Measurements from ENCODE around the gene PLA2G2C. TPM values are rescaled to one million over a fixed set of nuclear protein-coding genes. Genes with fewer than 3 reads are reported as not detected.

Gene PLA2G2C
- total and polyA plus RNA-seq, 10 donors, result 0.17 TPM; not detected in 9

- no peak for DNase-seq
- WGBS, 5 donors, result 81 to 90% (median 83%) methylated on average over 7 of the region's 7 CpGs
- no peaks in the 10 kb centered on the region for H3K36me3 ChIP-seq
- TF ChIP-seq POLR2AphosphoS5 (IDR thresholded peaks at IDR 0.05), result no peak
- TF ChIP-seq CTCF (IDR thresholded peaks at IDR 0.05 in 8 of 11, conservative IDR thresholded peaks at IDR 0.05 in 3 of 11), result no peak
- TF ChIP-seq POLR2A (IDR thresholded peaks at IDR 0.05), result no peak
- no peaks in the 10 kb centered on the region for H3K27me3 ChIP-seq (replicated peaks in 1 of 7)
- intact Hi-C loops (cut with DNase I; ENCODE audit: low total_unique reads), result no loop called here
- no peak overlapping the region for H3K27ac ChIP-seq
- no peak overlapping the region for H3K4me3 ChIP-seq
- H3K9me3 ChIP-seq, result no peaks in the 10 kb centered on the region
- peaks cover 0 to 17% (median 9%) of the 10 kb centered on the region in 6 donors for H3K4me1 ChIP-seq
These were observed 70.4 kb downstream of the PLA2G2C start for GRCh38 chr1:20115916-20116315.

- no peak overlapping the region for H3K27ac ChIP-seq
- DNase-seq, result no peak
- H3K27me3 ChIP-seq (replicated peaks in 1 of 7), result no peaks in the 10 kb centered on the region
- H3K4me1 ChIP-seq, result peaks cover 0 to 16% (median 9%) of the 10 kb centered on the region in 6 donors
- H3K4me3 ChIP-seq, result no peak overlapping the region
- H3K9me3 ChIP-seq, result no peaks in the 10 kb centered on the region
- intact Hi-C loops (cut with DNase I; ENCODE audit: low total_unique reads), result no loop called here
- no peaks in the 10 kb centered on the region for H3K36me3 ChIP-seq
- no peak for TF ChIP-seq CTCF (IDR thresholded peaks at IDR 0.05 in 8 of 11, conservative IDR thresholded peaks at IDR 0.05 in 3 of 11)
- TF ChIP-seq POLR2A (IDR thresholded peaks at IDR 0.05), result no peak
- TF ChIP-seq POLR2AphosphoS5 (IDR thresholded peaks at IDR 0.05), result no peak
- 78 to 85% (median 81%) methylated on average over 4 of the region's 4 CpGs for WGBS, 5 donors
These were observed 70.8 kb downstream of the PLA2G2C start for GRCh38 chr1:20115479-20115878.

GRCh38 chr1:20114021-20114648 lies 72.2 kb downstream of the PLA2G2C start:
- 77 to 86% (median 83%) methylated on average over 15 of the region's 15 CpGs for WGBS, 5 donors
- no peaks in the 10 kb centered on the region for H3K36me3 ChIP-seq
- intact Hi-C loops (cut with DNase I; ENCODE audit: low total_unique reads), result no loop called here
- no peaks in the 10 kb centered on the region for H3K9me3 ChIP-seq
- no peaks in the 10 kb centered on the region for H3K27me3 ChIP-seq (replicated peaks in 1 of 7)
- no peak for DNase-seq
- peaks cover 0 to 5% (median 2%) of the 10 kb centered on the region in 6 donors for H3K4me1 ChIP-seq
- H3K27ac ChIP-seq, result no peak overlapping the region
- no peak for TF ChIP-seq CTCF (IDR thresholded peaks at IDR 0.05 in 8 of 11, conservative IDR thresholded peaks at IDR 0.05 in 3 of 11)
- TF ChIP-seq POLR2A (IDR thresholded peaks at IDR 0.05), result no peak
- TF ChIP-seq POLR2AphosphoS5 (IDR thresholded peaks at IDR 0.05), result no peak
- no peak overlapping the region for H3K4me3 ChIP-seq

Other genes starting within 250 kb of the PLA2G2C start
- gene PLA2G2A, start 206.9 kb downstream of the PLA2G2C start, total RNA-seq, result 1 to 10 TPM in 2 of 7 donors, not detected in 5; 1.6 to 1.9 TPM
- 10 to 100 TPM in 1 of 3 donors, 1 to 10 TPM in 1, under 1 TPM in 1; 0.26 to 17.8 (median 4.3) TPM for gene PLA2G2A, start 206.9 kb downstream of the PLA2G2C start, polyA plus RNA-seq
- gene PLA2G5, start 116.3 kb downstream of the PLA2G2C start, total RNA-seq, result 1 to 10 TPM in 2 of 7 donors, under 1 TPM in 2, not detected in 3; 0.34 to 1.1 (median 0.89) TPM
- 1 to 10 TPM in 1 of 3 donors, under 1 TPM in 2; 0.83 to 2.0 (median 0.89) TPM for gene PLA2G5, start 116.3 kb downstream of the PLA2G2C start, polyA plus RNA-seq
- 10 to 100 TPM in 1 of 7 donors, 1 to 10 TPM in 5, under 1 TPM in 1; 0.92 to 17.4 (median 5.9) TPM for gene PLA2G2D, start 67.0 kb downstream of the PLA2G2C start, total RNA-seq
- 10 to 100 TPM in 2 of 3 donors, 1 to 10 TPM in 1; 5.7 to 28.7 (median 10.6) TPM for gene PLA2G2D, start 67.0 kb downstream of the PLA2G2C start, polyA plus RNA-seq
- not detected for gene PLA2G2F, start 47.2 kb downstream of the PLA2G2C start, total RNA-seq
- not detected for gene PLA2G2F, start 47.2 kb downstream of the PLA2G2C start, polyA plus RNA-seq
- gene UBXN10, start 422 bp downstream of the PLA2G2C start, total RNA-seq, result under 1 TPM; 0.15 to 0.26 (median 0.19) TPM
- under 1 TPM; 0.07 to 0.18 (median 0.10) TPM for gene UBXN10, start 422 bp downstream of the PLA2G2C start, polyA plus RNA-seq
- under 1 TPM in 1 of 7 donors, not detected in 6; 0.28 TPM for gene VWA5B1, start 104.4 kb upstream of the PLA2G2C start, total RNA-seq
- not detected for gene VWA5B1, start 104.4 kb upstream of the PLA2G2C start, polyA plus RNA-seq